PC-3 (cell line): ENCODE measurements around the gene RHBG. TPM values are rescaled to one million over a fixed set of nuclear protein-coding genes. Genes with fewer than 3 reads are reported as not detected.

ENCODE experiments used
- ATAC-seq: fragments of 200-7000 bp; cut with Tn5 transposase; 2 replicates; pipeline ENCODE4 v1.9.1; 2020; ENCODE audit warnings: mild to moderate bottlenecking, moderate library complexity
- BruUV-seq: library from RNA; stranded (reverse); fragments of 400-500 nt; replicated peaks from 2 replicates; lab custom pipeline; 2021; lab: Mats Ljungman, UMichigan
- CTCF ChIA-PET: fragments of 300-600 bp; sonication (Branson Sonifier 250); formaldehyde crosslinking; loops from one replicate; lab custom pipeline; 2022; ENCODE audit warnings: antibody characterized with exemption; lab: Charles Lee
- POLR2A ChIA-PET: fragments of 300-600 bp; sonication (Branson Sonifier 250); formaldehyde crosslinking; loops from one replicate; lab custom pipeline; 2022; ENCODE audit warnings: antibody characterized with exemption; ENCODE audit not compliant: unreplicated experiment; lab: Charles Lee
- DNase-seq: peaks from one replicate; pipeline ENCODE4 v3.0.0-alpha.2; 2015
- H2AFZ ChIP-seq: fragments of 300-600 bp; sonication (generic); 2 replicates; pipeline ENCODE4 v1.6.0; 2016; ENCODE audit warnings: antibody characterized with exemption, low read length
- H3F3A ChIP-seq: fragments of 300-600 bp; sonication (generic); one replicate; pipeline ENCODE4 v1.6.0; 2017; ENCODE audit warnings: antibody characterized with exemption, low read length, control low read depth, mild to moderate bottlenecking; ENCODE audit not compliant: unreplicated experiment
- H3K27ac ChIP-seq: fragments of 300-600 bp; sonication (generic); 2 replicates; pipeline ENCODE4 v1.5.1; 2016; ENCODE audit warnings: mild to moderate bottlenecking, low read length
- H3K27me3 ChIP-seq: fragments of 300-600 bp; sonication (generic); 2 replicates; pipeline ENCODE4 v1.6.1; 2016; ENCODE audit warnings: low read length, mixed read lengths
- H3K36me3 ChIP-seq: fragments of 300-600 bp; sonication (generic); 2 replicates; pipeline ENCODE4 v1.6.1; 2016; ENCODE audit warnings: low read depth, mixed run types, low read length, mixed read lengths
- H3K4me1 ChIP-seq: fragments of 300-600 bp; sonication (generic); 2 replicates; pipeline ENCODE4 v1.5.1; 2016; ENCODE audit warnings: low read length; ENCODE audit not compliant: insufficient read depth
- H3K4me2 ChIP-seq: fragments of 300-600 bp; sonication (generic); 2 replicates; pipeline ENCODE4 v1.6.0; 2016; ENCODE audit warnings: low read length
- H3K4me3 ChIP-seq: fragments of 300-600 bp; sonication (generic); 2 replicates; pipeline ENCODE4 v1.5.1; 2016; ENCODE audit warnings: mild to moderate bottlenecking, low read length, mixed read lengths
- H3K79me2 ChIP-seq: fragments of 300-600 bp; sonication (generic); 2 replicates; pipeline ENCODE4 v1.6.1; 2017; ENCODE audit warnings: low read length, mixed read lengths
- H3K9ac ChIP-seq: fragments of 300-600 bp; sonication (generic); 2 replicates; pipeline ENCODE4 v1.6.0; 2016; ENCODE audit warnings: mild to moderate bottlenecking, low read length
- H3K9me2 ChIP-seq: fragments of 300-600 bp; sonication (generic); replicated peaks from 2 replicates; pipeline ENCODE4 v1.6.1; 2016; ENCODE audit warnings: mixed run types, low read length, mixed read lengths
- H3K9me3 ChIP-seq: fragments of 300-600 bp; sonication (generic); 2 replicates; pipeline ENCODE4 v1.6.1; 2016; ENCODE audit warnings: low read length, mixed read lengths
- H4K20me1 ChIP-seq: fragments of 300-600 bp; sonication (generic); 2 replicates; pipeline ENCODE4 v1.6.1; 2016; ENCODE audit warnings: low read length, mixed read lengths
- EZH2 ChIP-seq: fragments of 300-600 bp; sonication (generic); IDR thresholded peaks from one replicate; pipeline ENCODE4 v1.6.1; 2017; ENCODE audit warnings: antibody characterized with exemption, mild to moderate bottlenecking, low read length; ENCODE audit not compliant: unreplicated experiment
- EZH2phosphoT487 ChIP-seq: fragments of 300-600 bp; sonication (generic); IDR thresholded peaks from 2 replicates; pipeline ENCODE4 v1.6.1; 2018; ENCODE audit warnings: mild to moderate bottlenecking, antibody characterized with exemption, low read length, borderline replicate concordance
- intact Hi-C: fragments of 100-400 bp; cut with micrococcal nuclease; formaldehyde crosslinking; loops from 2 replicates; pipeline ENCODE4 v1.9.0; 2023
- total RNA-seq: library from RNA; depleted of rRNA; stranded (reverse); fragments of >200 nt; gene quantifications from 2 replicates; pipeline ENCODE4 v1.2.3, GENCODE V29; 2014
- TF ChIP-seq, protein P1 (sequence below): fragments of 300-600 bp; sonication (generic); conservative IDR thresholded peaks from 2 replicates; pipeline ENCODE4 v1.5.1; 2017; ENCODE audit warnings: antibody characterized with exemption, low read depth, mild to moderate bottlenecking, low read length

Gene RHBG
- total RNA-seq, 1 experiment from 2014 or later: 0.26 TPM

DNA sequence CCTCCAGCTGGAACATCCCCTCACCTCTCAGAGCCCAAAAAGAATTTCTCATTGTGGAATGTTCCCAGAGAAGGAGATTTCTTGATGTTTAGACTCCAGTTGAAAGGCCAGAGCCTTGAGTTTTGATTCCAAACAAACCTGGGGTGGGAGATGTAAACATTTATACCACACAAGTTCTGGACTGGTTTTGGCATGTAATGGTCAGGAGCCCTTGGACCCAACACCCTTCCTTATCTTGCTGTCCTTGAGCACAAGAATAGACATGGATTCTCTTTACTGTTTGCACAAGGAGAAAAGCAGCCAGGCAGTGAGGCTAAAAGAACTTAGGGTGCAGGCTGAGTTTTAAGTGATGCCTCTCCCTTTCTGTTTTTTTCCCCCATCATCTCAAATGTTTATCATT, 4.5 kb downstream of the RHBG start:
- CTCF ChIA-PET: interaction anchor here (0.6 kb wide), 1 partner anchor 312 kb away, joined by 3 read pairs; the partner anchor contains the start of gene RAB25
- POLR2A ChIA-PET: no interaction called here
- Histone ChIP-seq H3K9ac (no peak overlapping the region), H4K20me1 (no peaks in the 10 kb centered on the region), H3K79me2 (no peaks in the 10 kb centered on the region), H3K4me1 (peaks cover 5% of the 10 kb centered on the region; the same call in 1 of the 2 replicates), H3K36me3 (no peaks in the 10 kb centered on the region), H3K9me2 (no peaks in the 10 kb centered on the region), H3K4me3 (no peak overlapping the region), H3K9me3 (no peaks in the 10 kb centered on the region), H3K27me3 (no peaks in the 10 kb centered on the region), H3F3A (no peaks in the 10 kb centered on the region), H3K27ac (no peak overlapping the region), H3K4me2 (no peak overlapping the region), H2AFZ (no peak overlapping the region)
- intact Hi-C loops: no loop called here
- DNase-seq (no peak), ATAC-seq (no peak)
- BruUV-seq: no TSS peak
- TF ChIP-seq EZH2 (no peak), EZH2phosphoT487 (no peak)
- TF ChIP-seq, protein P1, sequence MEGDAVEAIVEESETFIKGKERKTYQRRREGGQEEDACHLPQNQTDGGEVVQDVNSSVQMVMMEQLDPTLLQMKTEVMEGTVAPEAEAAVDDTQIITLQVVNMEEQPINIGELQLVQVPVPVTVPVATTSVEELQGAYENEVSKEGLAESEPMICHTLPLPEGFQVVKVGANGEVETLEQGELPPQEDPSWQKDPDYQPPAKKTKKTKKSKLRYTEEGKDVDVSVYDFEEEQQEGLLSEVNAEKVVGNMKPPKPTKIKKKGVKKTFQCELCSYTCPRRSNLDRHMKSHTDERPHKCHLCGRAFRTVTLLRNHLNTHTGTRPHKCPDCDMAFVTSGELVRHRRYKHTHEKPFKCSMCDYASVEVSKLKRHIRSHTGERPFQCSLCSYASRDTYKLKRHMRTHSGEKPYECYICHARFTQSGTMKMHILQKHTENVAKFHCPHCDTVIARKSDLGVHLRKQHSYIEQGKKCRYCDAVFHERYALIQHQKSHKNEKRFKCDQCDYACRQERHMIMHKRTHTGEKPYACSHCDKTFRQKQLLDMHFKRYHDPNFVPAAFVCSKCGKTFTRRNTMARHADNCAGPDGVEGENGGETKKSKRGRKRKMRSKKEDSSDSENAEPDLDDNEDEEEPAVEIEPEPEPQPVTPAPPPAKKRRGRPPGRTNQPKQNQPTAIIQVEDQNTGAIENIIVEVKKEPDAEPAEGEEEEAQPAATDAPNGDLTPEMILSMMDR: no peak

DNA sequence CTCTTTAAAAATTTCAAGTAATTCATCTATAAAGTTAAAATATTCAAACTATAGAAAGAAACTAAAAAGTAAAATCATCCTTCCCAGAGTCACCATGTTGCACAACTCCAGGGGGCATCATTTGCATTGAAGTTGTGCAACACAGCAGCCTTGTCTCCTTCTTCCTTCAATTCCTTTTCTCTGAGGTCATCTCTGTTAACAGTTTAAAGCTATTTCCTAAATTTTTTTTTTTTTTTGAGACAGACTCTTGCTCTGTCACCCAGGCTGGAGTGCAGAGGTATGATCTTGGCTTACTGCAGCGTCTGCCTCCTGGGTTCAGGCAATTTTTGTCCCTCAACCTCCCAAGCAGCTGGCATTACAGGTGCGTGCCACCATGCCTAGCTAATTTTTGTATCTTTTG, 7.1 kb downstream of the RHBG start:
- POLR2A ChIA-PET: no interaction called here
- ATAC-seq (no peak), DNase-seq (no peak)

More for the DNA sequence above, 7.1 kb downstream of the RHBG start:
- no peaks in the 10 kb centered on the region for H4K20me1 ChIP-seq
- no peak overlapping the region for H3K27ac ChIP-seq
- CTCF ChIA-PET: no interaction called here
- H3K4me1 ChIP-seq: peaks cover 6% of the 10 kb centered on the region; the same call in 1 of the 2 replicates
- no peaks in the 10 kb centered on the region for H3K36me3 ChIP-seq
- H3K4me3 ChIP-seq: no peak overlapping the region
- intact Hi-C loops: no loop called here
- no peak overlapping the region for H3K4me2 ChIP-seq
- no peaks in the 10 kb centered on the region for H3F3A ChIP-seq
- H3K9me3 ChIP-seq: no peaks in the 10 kb centered on the region
- no peak overlapping the region for H3K9ac ChIP-seq
- no peaks in the 10 kb centered on the region for H3K79me2 ChIP-seq
- H2AFZ ChIP-seq: no peak overlapping the region
- no peak for TF ChIP-seq EZH2phosphoT487
- TF ChIP-seq, protein P1: 0 out of 2 replicates have a peak, but pooled peaks have one; percentile 21
- BruUV-seq: no TSS peak
- H3K27me3 ChIP-seq: no peaks in the 10 kb centered on the region
- no peaks in the 10 kb centered on the region for H3K9me2 ChIP-seq
